GM18951 (cell line): ENCODE results near the gene ATP1A1.

Experiments used
- POLR2A ChIP-seq: IDR thresholded peaks from 4 replicates; pipeline ENCODE4 v1.6.1; 2011; ENCODE audit warnings: mild to moderate bottlenecking; ENCODE audit not compliant: insufficient read length, insufficient read depth; ENCODE audit errors: extremely low read depth
- in situ Hi-C: fragments of 300-500 bp; cut with MboI; formaldehyde crosslinking; loops from one replicate; pipeline ENCODE4 v1.12.0; 2022; ENCODE audit warnings: low sequenced_read_pairs, mixed read lengths, inconsistent platforms; ENCODE audit not compliant: unreplicated experiment

ATP1A1 gene

GRCh38 chr1:116365857-116366256 lies 7.2 kb upstream of the ATP1A1 start:
- in situ Hi-C loops: no loop called here

GRCh38 chr1:116367256-116367945 lies 5.6 kb upstream of the ATP1A1 start:
- TF ChIP-seq POLR2A: no peak
- in situ Hi-C loops: no loop called here

More at GRCh38 chr1:116365857-116366256, 7.2 kb upstream of the ATP1A1 start:
- TF ChIP-seq POLR2A: no peak

- no peak for TF ChIP-seq POLR2A
- in situ Hi-C loops: no loop called here
Observed at GRCh38 chr1:116368241-116368640, 4.8 kb upstream of the ATP1A1 start.

GRCh38 chr1:116370181-116370580 lies 2.9 kb upstream of the ATP1A1 start:
- no peak for TF ChIP-seq POLR2A
- in situ Hi-C loops: no loop called here

GRCh38 chr1:116371752-116372151 lies 1.3 kb upstream of the ATP1A1 start:
- in situ Hi-C loops: no loop called here

GRCh38 chr1:116372191-116372590 lies 853 bp upstream of the ATP1A1 start:
- TF ChIP-seq POLR2A: no peak
- in situ Hi-C loops: no loop called here

More at GRCh38 chr1:116371752-116372151, 1.3 kb upstream of the ATP1A1 start:
- TF ChIP-seq POLR2A: no peak

- no peak for TF ChIP-seq POLR2A
- in situ Hi-C loops: no loop called here
Observed at GRCh38 chr1:116373431-116374352, 648 bp downstream of the ATP1A1 start.

GRCh38 chr1:116374353-116375147 lies 1.5 kb downstream of the ATP1A1 start:
- in situ Hi-C loops: no loop called here
- no peak for TF ChIP-seq POLR2A

- in situ Hi-C loops: no loop called here
Observed at GRCh38 chr1:116375148-116375886, 2.3 kb downstream of the ATP1A1 start.

GRCh38 chr1:116375887-116376728 lies 3.1 kb downstream of the ATP1A1 start:
- peak; percentile 49 for TF ChIP-seq POLR2A
- in situ Hi-C loops: no loop called here

More at GRCh38 chr1:116375148-116375886, 2.3 kb downstream of the ATP1A1 start:
- no peak for TF ChIP-seq POLR2A

GRCh38 chr1:116376729-116377086 lies 3.7 kb downstream of the ATP1A1 start:
- no peak for TF ChIP-seq POLR2A
- in situ Hi-C loops: no loop called here
